HepG2 (cell line): ENCODE results near the gene WDR62. TPM values are rescaled to one million over a fixed set of nuclear protein-coding genes. Genes with fewer than 3 reads are reported as not detected.
A peak's percentile ranks its signal among the peaks of the same experiment; 100 is the strongest.

ENCODE experiments used
- AKNA ChIP-seq: sonication (generic); formaldehyde crosslinking; IDR thresholded peaks from 2 replicates; pipeline ENCODE4 v1.4.0; 2020; ENCODE audit warnings: missing genetic modification reagents, borderline replicate concordance
- CAMTA2 ChIP-seq: sonication (generic); formaldehyde crosslinking; IDR thresholded peaks from 2 replicates; pipeline ENCODE4 v1.4.0; 2020; ENCODE audit warnings: mild to moderate bottlenecking, missing genetic modification reagents, borderline replicate concordance
- GFI1 ChIP-seq: sonication (generic); formaldehyde crosslinking; IDR thresholded peaks from 2 replicates; pipeline ENCODE4 v1.5.0; 2020; ENCODE audit warnings: missing genetic modification reagents, mild to moderate bottlenecking, borderline replicate concordance
- GTF3A ChIP-seq: sonication (generic); formaldehyde crosslinking; conservative IDR thresholded peaks from 2 replicates; pipeline ENCODE4 v1.4.0; 2020; ENCODE audit warnings: mild to moderate bottlenecking, missing genetic modification reagents
- HNRNPLL ChIP-seq: fragments of 200-400 bp; formaldehyde crosslinking; IDR thresholded peaks from 2 replicates; pipeline ENCODE4 v1.6.1; 2017; ENCODE audit warnings: mild to moderate bottlenecking, low read depth, low read length; ENCODE audit not compliant: poor library complexity, severe bottlenecking
- NCOA1 ChIP-seq: sonication (generic); formaldehyde crosslinking; IDR thresholded peaks from 2 replicates; pipeline ENCODE4 v1.9.0; 2021; ENCODE audit warnings: missing genetic modification reagents
- RBM39 ChIP-seq: fragments of 200-400 bp; formaldehyde crosslinking; IDR thresholded peaks from one replicate; pipeline ENCODE4 v1.6.1; 2018; ENCODE audit warnings: antibody characterized with exemption, mild to moderate bottlenecking, low read depth, low read length; ENCODE audit not compliant: poor library complexity, severe bottlenecking
- THRA ChIP-seq: sonication (generic); formaldehyde crosslinking; IDR thresholded peaks from 2 replicates; pipeline ENCODE4 v1.4.0; 2020; ENCODE audit warnings: missing genetic modification reagents, borderline replicate concordance
- ZFP1 ChIP-seq: IDR thresholded peaks from 2 replicates; pipeline ENCODE4 v1.6.1; 2016
- ZNF251 ChIP-seq: sonication (generic); formaldehyde crosslinking; IDR thresholded peaks from 2 replicates; pipeline ENCODE4 v1.9.0; 2021; ENCODE audit warnings: mild to moderate bottlenecking, missing genetic modification reagents
- ZNF331 ChIP-seq: sonication (generic); formaldehyde crosslinking; IDR thresholded peaks from 2 replicates; pipeline ENCODE4 v1.4.0; 2020; ENCODE audit warnings: missing genetic modification reagents
- ZNF414 ChIP-seq: sonication (generic); formaldehyde crosslinking; IDR thresholded peaks from 2 replicates; pipeline ENCODE4 v1.5.0; 2020; ENCODE audit warnings: missing genetic modification reagents
- ZNF44 ChIP-seq: sonication (generic); formaldehyde crosslinking; IDR thresholded peaks from 2 replicates; pipeline ENCODE4 v1.5.1; 2020; ENCODE audit warnings: mild to moderate bottlenecking, missing genetic modification reagents
- ZNF564 ChIP-seq: sonication (generic); formaldehyde crosslinking; IDR thresholded peaks from 2 replicates; pipeline ENCODE4 v1.8.1; 2023; ENCODE audit warnings: mild to moderate bottlenecking, missing genetic modification reagents
- ZNF674 ChIP-seq: sonication (generic); formaldehyde crosslinking; IDR thresholded peaks from 2 replicates; pipeline ENCODE4 v1.5.0; 2020; ENCODE audit warnings: low read depth, mild to moderate bottlenecking, missing genetic modification reagents
- ZNF782 ChIP-seq: sonication (generic); formaldehyde crosslinking; IDR thresholded peaks from 2 replicates; pipeline ENCODE4 v1.4.0; 2020; ENCODE audit warnings: missing genetic modification reagents, mild to moderate bottlenecking, borderline replicate concordance
- polyA plus RNA-seq, 8 experiments: library from polyadenylated mRNA; depleted of rRNA in 3 of 8; stranded (reverse) in 7 of 8; unstranded in 1 of 8; fragments of >200 nt; fragmentation: Illumina TruSeq in 4 of 8; extraction: Trizol in 4 of 8; gene quantifications; 2 replicates each; pipeline versions ENCODE4 v1.2.1 to v1.2.3, GENCODE V29; 2011 to 2016; ENCODE audit warnings: low read depth in 4 of 8, missing spikeins in 1 of 8, mixed read lengths in 1 of 8; ENCODE audit not compliant: insufficient read depth in 1 of 8
- total RNA-seq, 5 experiments: library from RNA; depleted of rRNA; stranded (reverse); fragments of >200 nt; fragmentation: Illumina TruSeq; extraction: Trizol; gene quantifications; 2 replicates each; pipeline ENCODE4 v1.2.3, GENCODE V29; 2016; ENCODE audit warnings: low read depth in 1 of 5
- TF ChIP-seq, protein P1 (sequence below): sonication (generic); formaldehyde crosslinking; IDR thresholded peaks from 2 replicates; pipeline ENCODE4 v1.4.0; 2020; ENCODE audit warnings: missing genetic modification reagents, borderline replicate concordance
- TF ChIP-seq, protein P2 (sequence below): sonication (generic); formaldehyde crosslinking; IDR thresholded peaks from 2 replicates; pipeline ENCODE4 v1.4.0; 2020; ENCODE audit warnings: mild to moderate bottlenecking, missing genetic modification reagents

Gene WDR62
- total and polyA plus RNA-seq, 2 of the 13 experiments (the other 11 are each of a cell fraction or from before 2014, with no cell fraction given) = 5.8 to 12.5 TPM

DNA sequence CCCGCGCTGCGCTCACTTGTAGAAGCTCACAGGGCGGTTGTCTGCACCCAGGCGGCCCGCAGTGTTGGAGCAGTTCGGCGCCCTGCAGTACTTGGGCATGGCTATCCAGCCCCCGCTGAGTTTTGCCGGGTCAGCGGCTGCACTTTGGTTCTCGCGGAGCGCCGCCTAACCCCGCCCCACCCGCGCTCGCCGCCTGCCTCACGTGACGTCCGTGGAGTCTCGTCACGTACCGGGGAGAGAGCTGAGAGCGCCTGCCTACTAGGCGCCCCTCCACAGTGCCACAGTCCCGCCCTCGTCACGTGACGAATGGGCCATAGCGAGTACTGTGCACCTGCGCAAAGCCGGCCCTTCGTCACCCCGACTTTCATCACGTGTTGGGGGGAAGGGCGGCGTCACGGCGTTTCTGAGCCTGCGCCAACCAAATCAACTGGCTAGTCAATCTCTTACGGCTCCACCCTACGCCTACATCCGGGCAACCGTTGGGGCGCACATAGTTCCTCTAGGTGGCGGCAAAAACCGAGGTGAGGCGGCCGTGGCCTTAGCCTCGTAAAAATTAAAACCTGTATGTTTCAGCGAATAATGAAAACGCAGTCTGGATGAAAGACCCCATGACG is 471 bp upstream of the WDR62 start, which contains the start of gene THAP8 (continued):
- TF ChIP-seq THRA (CRISPR knock-in tag) (peak; percentile 32; the same call in 1 of the 2 replicates), CAMTA2 (CRISPR knock-in tag) (peak; percentile 79; the same call in 1 of the 2 replicates), ZNF414 (CRISPR knock-in tag) (peak; percentile 80; the same call in 1 of the 2 replicates), GFI1 (CRISPR knock-in tag) (no peak; the same call in 1 of the 2 replicates), HNRNPLL (peak; percentile 80), AKNA (CRISPR knock-in tag) (peak; percentile 26; the same call in 1 of the 2 replicates), GTF3A (CRISPR knock-in tag) (no peak), ZNF782 (peak; percentile 11; the same call in 1 of the 2 replicates), ZNF331 (CRISPR knock-in tag) (peak; percentile 70; the same call in 1 of the 2 replicates), ZNF44 (CRISPR knock-in tag) (peak; percentile 83; the same call in 1 of the 2 replicates), RBM39 (peak; percentile 78), NCOA1 (CRISPR knock-in tag) (0 out of 2 replicates have a peak, but pooled peaks have one; percentile 28), ZFP1 (CRISPR knock-in tag) (peak; percentile 43), ZNF674 (CRISPR knock-in tag) (no peak), ZNF251 (no peak), ZNF564 (peak; percentile 89; the same call in 1 of the 2 replicates)
- TF ChIP-seq, protein P1, sequence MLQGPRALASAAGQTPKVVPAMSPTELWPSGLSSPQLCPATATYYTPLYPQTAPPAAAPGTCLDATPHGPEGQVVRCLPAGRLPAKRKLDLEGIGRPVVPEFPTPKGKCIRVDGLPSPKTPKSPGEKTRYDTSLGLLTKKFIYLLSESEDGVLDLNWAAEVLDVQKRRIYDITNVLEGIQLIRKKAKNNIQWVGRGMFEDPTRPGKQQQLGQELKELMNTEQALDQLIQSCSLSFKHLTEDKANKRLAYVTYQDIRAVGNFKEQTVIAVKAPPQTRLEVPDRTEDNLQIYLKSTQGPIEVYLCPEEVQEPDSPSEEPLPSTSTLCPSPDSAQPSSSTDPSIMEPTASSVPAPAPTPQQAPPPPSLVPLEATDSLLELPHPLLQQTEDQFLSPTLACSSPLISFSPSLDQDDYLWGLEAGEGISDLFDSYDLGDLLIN (CRISPR knock-in tag) = no peak
- TF ChIP-seq, protein P2, sequence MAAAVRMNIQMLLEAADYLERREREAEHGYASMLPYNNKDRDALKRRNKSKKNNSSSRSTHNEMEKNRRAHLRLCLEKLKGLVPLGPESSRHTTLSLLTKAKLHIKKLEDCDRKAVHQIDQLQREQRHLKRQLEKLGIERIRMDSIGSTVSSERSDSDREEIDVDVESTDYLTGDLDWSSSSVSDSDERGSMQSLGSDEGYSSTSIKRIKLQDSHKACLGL = peak; percentile 93
